Peyer's patch (tissue), 4 donors: ENCODE data around the gene ADAMTS2.

Source experiments
- CTCF ChIP-seq, 6 experiments: fragments of 450-650 bp in 4 of 6; fragments of 200-600 bp in 2 of 6; sonication (generic) in 1 of 6; IDR thresholded peaks; one replicate each; pipeline ENCODE4 v1.5.1; 2017 to 2019; ENCODE audit warnings: antibody characterized with exemption in 6 of 6, mild to moderate bottlenecking in 3 of 6, moderate library complexity in 1 of 6
- POLR2A ChIP-seq, 2 donors: fragments of 450-650 bp; IDR thresholded peaks; one replicate each; pipeline ENCODE4 v1.5.1; 2017; ENCODE audit warnings: antibody characterized with exemption in 2 of 2, mild to moderate bottlenecking in 2 of 2, moderate library complexity in 2 of 2

- TF ChIP-seq CTCF (IDR thresholded peaks at IDR 0.05) (no peak), POLR2A (IDR thresholded peaks at IDR 0.05) (no peak)
Observed at GRCh38 chr5:179310439-179311090, 34.7 kb downstream of the ADAMTS2 start.
